NCI-H226 (cell line): ENCODE results near the gene SLC1A7.
A peak's percentile ranks its signal among the peaks of the same experiment; 100 is the strongest.

Source experiments
- DNase-seq: peaks from one replicate; pipeline ENCODE4 v3.0.0-alpha.2; 2015

Gene SLC1A7

GRCh38 chr1:53114581-53115400 lies 27.6 kb downstream of the SLC1A7 start:
- no peak for DNase-seq

- DNase-seq, result no peak
These were observed 28.3 kb downstream of the SLC1A7 start for GRCh38 chr1:53114090-53114489.

- no peak for DNase-seq
These were observed 29.6 kb downstream of the SLC1A7 start for GRCh38 chr1:53112861-53113260.

- peak; percentile 93 for DNase-seq
These were observed 30.1 kb downstream of the SLC1A7 start for GRCh38 chr1:53112271-53112774.

GRCh38 chr1:53111693-53112092 lies 30.7 kb downstream of the SLC1A7 start:
- DNase-seq, result no peak

- DNase-seq, result peak; percentile 47
These were observed 31.3 kb downstream of the SLC1A7 start for GRCh38 chr1:53111073-53111556.

- no peak for DNase-seq
These were observed 31.9 kb downstream of the SLC1A7 start for GRCh38 chr1:53110370-53111072.

GRCh38 chr1:53108646-53109580 lies 33.5 kb downstream of the SLC1A7 start:
- no peak for DNase-seq

GRCh38 chr1:53107570-53108322 lies 34.7 kb downstream of the SLC1A7 start:
- DNase-seq, result peak; percentile 15

GRCh38 chr1:53107090-53107489 lies 35.3 kb downstream of the SLC1A7 start:
- no peak for DNase-seq

GRCh38 chr1:53104289-53104913 lies 38.0 kb downstream of the SLC1A7 start:
- no peak for DNase-seq

GRCh38 chr1:53094533-53094919 lies 47.9 kb downstream of the SLC1A7 start:
- no peak for DNase-seq

GRCh38 chr1:53093778-53094532 lies 48.5 kb downstream of the SLC1A7 start:
- DNase-seq, result peak; percentile 33

GRCh38 chr1:53093451-53093754 lies 49.0 kb downstream of the SLC1A7 start:
- no peak for DNase-seq

GRCh38 chr1:53092659-53093450 lies 49.6 kb downstream of the SLC1A7 start:
- no peak for DNase-seq

- peak; percentile 22 for DNase-seq
These were observed 50.4 kb downstream of the SLC1A7 start for GRCh38 chr1:53091841-53092645.

- DNase-seq, result no peak
These were observed 52.0 kb downstream of the SLC1A7 start for GRCh38 chr1:53090227-53091147.
